Smooth muscle cell (in vitro differentiated cells): ENCODE results near the gene CNTNAP2. TPM values are rescaled to one million over a fixed set of nuclear protein-coding genes. Genes with fewer than 3 reads are reported as not detected.

Experiments used
- DNase-seq: peaks from one replicate; lab custom pipeline; 2025; ENCODE audit not compliant: unreplicated experiment; lab: John Stamatoyannopoulos, UW
- H2AFZ ChIP-seq: fragments of 200-600 bp; sonication (generic); 2 replicates; pipeline ENCODE4 v1.6.0; 2016; ENCODE audit warnings: antibody characterized with exemption, low read depth, mild to moderate bottlenecking
- H3F3A ChIP-seq: fragments of 200-600 bp; sonication (generic); 2 replicates; pipeline ENCODE4 v1.6.0; 2017; ENCODE audit warnings: antibody characterized with exemption, low read depth
- H3K27ac ChIP-seq: fragments of 200-600 bp; sonication (generic); 2 replicates; pipeline ENCODE4 v1.5.1; 2016; ENCODE audit warnings: low read depth, mild to moderate bottlenecking
- H3K27me3 ChIP-seq: fragments of 200-600 bp; sonication (generic); 2 replicates; pipeline ENCODE4 v1.6.1; 2016; ENCODE audit warnings: low read depth, mild to moderate bottlenecking
- H3K36me3 ChIP-seq: fragments of 200-600 bp; sonication (generic); 2 replicates; pipeline ENCODE4 v1.5.1; 2016; ENCODE audit warnings: low read depth
- H3K4me1 ChIP-seq: fragments of 200-600 bp; sonication (generic); 2 replicates; pipeline ENCODE4 v1.5.1; 2016; ENCODE audit warnings: low read depth
- H3K4me2 ChIP-seq: fragments of 200-600 bp; sonication (generic); 2 replicates; pipeline ENCODE4 v1.6.0; 2016; ENCODE audit warnings: mild to moderate bottlenecking
- H3K4me3 ChIP-seq: fragments of 200-600 bp; sonication (generic); 2 replicates; pipeline ENCODE4 v1.5.1; 2016; ENCODE audit warnings: mild to moderate bottlenecking
- H3K79me2 ChIP-seq: fragments of 200-600 bp; sonication (generic); 2 replicates; pipeline ENCODE4 v1.6.0; 2016; ENCODE audit warnings: low read depth, mild to moderate bottlenecking
- H3K9ac ChIP-seq: fragments of 200-600 bp; sonication (generic); 2 replicates; pipeline ENCODE4 v1.6.0; 2016; ENCODE audit warnings: low read depth
- H3K9me3 ChIP-seq: fragments of 200-600 bp; sonication (generic); replicated peaks from 2 replicates; pipeline ENCODE4 v1.5.1; 2016; ENCODE audit warnings: low read depth
- H4K20me1 ChIP-seq: fragments of 200-600 bp; sonication (generic); 2 replicates; pipeline ENCODE4 v1.6.0; 2016; ENCODE audit warnings: low read depth
- WGBS: methylation state at CpG from one replicate; pipeline ENCODE4 v1.1.7; 2016; ENCODE audit warnings: low lambda C conversion rate; 5-methylcytosine and 5-hydroxymethylcytosine counted together
- polyA plus RNA-seq: library from polyadenylated mRNA; unstranded; fragments of >200 nt; fragmentation: Nextera tagmentation; extraction: Ambion mirVana; gene quantifications from 2 replicates; pipeline ENCODE4 v1.2.1, GENCODE V29; 2016
- total RNA-seq: library from RNA; depleted of rRNA; stranded (reverse); fragments of >200 nt; gene quantifications from 2 replicates; pipeline ENCODE4 v1.2.3, GENCODE V29; 2014
- TF ChIP-seq, protein P1 (sequence below): fragments of 200-600 bp; sonication (generic); IDR thresholded peaks from 2 replicates; pipeline ENCODE4 v1.5.1; 2017; ENCODE audit warnings: borderline replicate concordance, mild to moderate bottlenecking, antibody characterized with exemption; ENCODE audit not compliant: insufficient read depth, poor library complexity, severe bottlenecking

The CNTNAP2 gene
- total and polyA plus RNA-seq, 2 experiments from 2014 or later = 1.7 to 9.0 TPM

DNA sequence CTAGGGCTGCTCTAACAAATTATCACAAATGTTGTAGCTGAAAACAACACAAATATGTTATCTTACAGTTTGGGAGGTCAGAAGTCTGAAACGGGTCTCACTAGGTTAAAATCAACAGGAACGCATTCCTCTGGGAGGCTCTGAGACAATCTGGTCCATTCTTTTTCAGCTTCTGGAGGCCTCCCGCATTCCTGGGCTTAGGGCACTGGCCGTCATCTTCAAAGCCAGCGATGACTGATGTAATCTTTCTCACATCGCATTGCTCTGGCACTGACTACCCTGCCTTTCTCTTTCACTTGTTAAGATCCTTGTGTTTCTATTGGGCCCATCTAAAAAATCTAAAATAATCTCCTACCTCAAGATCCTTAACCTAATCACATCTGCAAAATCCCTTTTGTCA is 1402.5 kb downstream of the CNTNAP2 start:
- Histone ChIP-seq H4K20me1 (no peaks in the 10 kb centered on the region), H3K4me1 (no peaks in the 10 kb centered on the region), H3K9ac (no peak overlapping the region), H3K9me3 (no peaks in the 10 kb centered on the region), H3F3A (no peaks in the 10 kb centered on the region), H3K4me3 (no peak overlapping the region), H3K27ac (no peak overlapping the region), H3K4me2 (no peak overlapping the region), H3K79me2 (no peaks in the 10 kb centered on the region), H2AFZ (no peak overlapping the region), H3K27me3 (no peaks in the 10 kb centered on the region), H3K36me3 (no peaks in the 10 kb centered on the region)
- DNase-seq = no peak
- WGBS = 14% methylated on average over 6 of the region's 6 CpGs
- TF ChIP-seq, protein P1, sequence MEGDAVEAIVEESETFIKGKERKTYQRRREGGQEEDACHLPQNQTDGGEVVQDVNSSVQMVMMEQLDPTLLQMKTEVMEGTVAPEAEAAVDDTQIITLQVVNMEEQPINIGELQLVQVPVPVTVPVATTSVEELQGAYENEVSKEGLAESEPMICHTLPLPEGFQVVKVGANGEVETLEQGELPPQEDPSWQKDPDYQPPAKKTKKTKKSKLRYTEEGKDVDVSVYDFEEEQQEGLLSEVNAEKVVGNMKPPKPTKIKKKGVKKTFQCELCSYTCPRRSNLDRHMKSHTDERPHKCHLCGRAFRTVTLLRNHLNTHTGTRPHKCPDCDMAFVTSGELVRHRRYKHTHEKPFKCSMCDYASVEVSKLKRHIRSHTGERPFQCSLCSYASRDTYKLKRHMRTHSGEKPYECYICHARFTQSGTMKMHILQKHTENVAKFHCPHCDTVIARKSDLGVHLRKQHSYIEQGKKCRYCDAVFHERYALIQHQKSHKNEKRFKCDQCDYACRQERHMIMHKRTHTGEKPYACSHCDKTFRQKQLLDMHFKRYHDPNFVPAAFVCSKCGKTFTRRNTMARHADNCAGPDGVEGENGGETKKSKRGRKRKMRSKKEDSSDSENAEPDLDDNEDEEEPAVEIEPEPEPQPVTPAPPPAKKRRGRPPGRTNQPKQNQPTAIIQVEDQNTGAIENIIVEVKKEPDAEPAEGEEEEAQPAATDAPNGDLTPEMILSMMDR = no peak

- Histone ChIP-seq H3K9me3 (no peaks in the 10 kb centered on the region), H3K79me2 (no peaks in the 10 kb centered on the region), H3K4me2 (peak overlapping the region; percentile 15), H3K27ac (no peak overlapping the region), H3K27me3 (no peaks in the 10 kb centered on the region), H3F3A (no peaks in the 10 kb centered on the region), H4K20me1 (no peaks in the 10 kb centered on the region), H2AFZ (peak overlapping the region; percentile 71), H3K4me3 (no peak overlapping the region), H3K4me1 (no peaks in the 10 kb centered on the region), H3K9ac (no peak overlapping the region), H3K36me3 (no peaks in the 10 kb centered on the region)
- TF ChIP-seq, protein P1 = no peak
- WGBS = 36% methylated on average over 7 of the region's 7 CpGs
- no peak for DNase-seq
These were observed 1406.5 kb downstream of the CNTNAP2 start for GRCh38 chr7:147523056-147523455.

GRCh38 chr7:147524726-147525250 is 1408.2 kb downstream of the CNTNAP2 start:
- WGBS = 90% methylated on average over 3 of the region's 3 CpGs
- H3K9ac ChIP-seq = no peak overlapping the region

More at GRCh38 chr7:147524726-147525250, 1408.2 kb downstream of the CNTNAP2 start:
- Histone ChIP-seq H3K4me1 (no peaks in the 10 kb centered on the region), H3K27me3 (no peaks in the 10 kb centered on the region), H3K4me3 (no peak overlapping the region), H3K9me3 (no peaks in the 10 kb centered on the region), H3K36me3 (no peaks in the 10 kb centered on the region), H3K4me2 (no peak overlapping the region), H3K79me2 (no peaks in the 10 kb centered on the region), H4K20me1 (no peaks in the 10 kb centered on the region), H3K27ac (no peak overlapping the region), H2AFZ (no peak overlapping the region), H3F3A (no peaks in the 10 kb centered on the region)
- no peak for DNase-seq
- TF ChIP-seq, protein P1 = no peak
